ENCODE measurements around the gene IL1B.

Gene IL1B

DNA sequence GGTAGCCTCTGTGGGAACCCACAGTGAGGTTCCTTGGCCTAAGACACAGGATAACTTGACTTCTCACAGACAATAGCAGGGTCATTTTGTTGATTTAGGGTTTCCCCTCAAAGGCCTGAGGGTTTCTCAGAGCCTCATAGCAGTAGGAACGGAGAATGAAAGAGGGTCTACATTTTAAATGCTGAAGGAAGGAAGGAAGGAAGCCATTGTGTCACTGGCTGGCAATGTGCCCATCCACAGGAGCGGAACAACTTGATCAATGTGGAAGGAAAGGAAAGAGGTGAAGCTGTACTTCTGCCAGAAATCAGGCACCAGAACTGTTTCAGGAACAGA is 5.1 kb downstream of the IL1B start:
- in situ Hi-C loops (cut with MboI; ENCODE audit: low pct_unique_long_range_greater_than_20kb, low sequenced_read_pairs), result no loop called here
- DNase-seq, result no peak

DNA sequence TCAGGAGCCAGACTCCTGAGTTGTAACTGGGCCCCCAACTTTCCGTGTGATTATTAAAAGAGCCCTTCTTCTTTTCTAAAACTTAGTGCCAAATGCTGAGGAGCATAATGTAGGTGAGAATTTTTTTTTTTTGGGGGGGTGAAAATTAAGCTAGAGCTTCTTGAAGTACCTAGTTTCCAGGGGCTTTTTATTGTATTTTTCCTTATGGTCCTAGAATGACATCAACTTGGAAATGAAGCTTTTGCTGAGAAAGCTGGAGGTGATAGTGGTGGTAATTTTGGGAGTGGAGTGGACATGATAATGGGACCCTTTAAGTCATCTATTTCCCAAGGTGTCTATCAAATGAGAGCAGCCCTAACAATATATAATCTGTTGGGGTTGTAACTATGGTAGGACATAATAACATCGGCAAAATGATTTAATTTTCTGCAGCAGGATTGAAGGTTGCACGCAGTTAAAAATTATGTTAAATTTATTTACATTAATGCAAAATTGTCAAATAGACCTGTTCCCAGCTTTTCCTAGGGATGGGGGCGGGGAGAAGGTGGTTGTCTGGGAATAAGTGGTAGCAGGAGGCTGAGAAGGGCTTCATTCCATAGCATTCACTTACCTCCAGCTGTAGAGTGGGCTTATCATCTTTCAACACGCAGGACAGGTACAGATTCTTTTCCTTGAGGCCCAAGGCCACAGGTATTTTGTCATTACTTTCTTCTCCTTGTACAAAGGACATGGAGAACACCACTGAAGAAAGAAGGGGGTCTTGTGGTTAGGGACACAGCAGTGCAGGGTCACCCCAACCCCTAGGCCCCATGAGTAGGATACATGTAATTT is 5.7 kb downstream of the IL1B start:
- in situ Hi-C loops (cut with MboI; ENCODE audit: low pct_unique_long_range_greater_than_20kb, low sequenced_read_pairs), result no loop called here
- DNase-seq, result no peak

DNA sequence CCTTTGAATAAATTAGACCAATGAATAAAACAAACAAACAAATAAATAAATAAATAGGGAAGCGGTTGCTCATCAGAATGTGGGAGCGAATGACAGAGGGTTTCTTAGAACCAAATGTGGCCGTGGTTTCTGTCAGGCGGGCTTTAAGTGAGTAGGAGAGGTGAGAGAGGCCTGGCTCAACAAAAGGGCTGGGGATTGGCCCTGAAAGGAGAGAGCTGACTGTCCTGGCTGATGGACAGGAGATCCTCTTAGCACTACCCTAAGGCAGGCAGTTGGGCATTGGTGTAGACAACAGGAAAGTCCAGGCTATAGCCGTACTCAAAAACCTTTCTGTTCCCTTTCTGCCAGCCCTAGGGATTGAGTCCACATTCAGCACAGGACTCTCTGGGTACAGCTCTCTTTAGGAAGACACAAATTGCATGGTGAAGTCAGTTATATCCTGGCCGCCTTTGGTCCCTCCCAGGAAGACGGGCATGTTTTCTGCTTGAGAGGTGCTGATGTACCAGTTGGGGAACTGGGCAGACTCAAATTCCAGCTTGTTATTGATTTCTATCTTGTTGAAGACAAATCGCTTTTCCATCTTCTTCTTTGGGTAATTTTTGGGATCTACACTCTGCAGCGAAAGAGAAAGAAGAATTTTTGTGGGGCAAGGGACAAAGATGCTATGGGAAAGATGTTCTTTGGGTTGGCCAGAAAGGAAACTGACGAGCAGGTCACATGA is 6.5 kb downstream of the IL1B start:
- DNase-seq, result no peak
- in situ Hi-C loops (cut with MboI; ENCODE audit: low pct_unique_long_range_greater_than_20kb, low sequenced_read_pairs), result no loop called here

DNA sequence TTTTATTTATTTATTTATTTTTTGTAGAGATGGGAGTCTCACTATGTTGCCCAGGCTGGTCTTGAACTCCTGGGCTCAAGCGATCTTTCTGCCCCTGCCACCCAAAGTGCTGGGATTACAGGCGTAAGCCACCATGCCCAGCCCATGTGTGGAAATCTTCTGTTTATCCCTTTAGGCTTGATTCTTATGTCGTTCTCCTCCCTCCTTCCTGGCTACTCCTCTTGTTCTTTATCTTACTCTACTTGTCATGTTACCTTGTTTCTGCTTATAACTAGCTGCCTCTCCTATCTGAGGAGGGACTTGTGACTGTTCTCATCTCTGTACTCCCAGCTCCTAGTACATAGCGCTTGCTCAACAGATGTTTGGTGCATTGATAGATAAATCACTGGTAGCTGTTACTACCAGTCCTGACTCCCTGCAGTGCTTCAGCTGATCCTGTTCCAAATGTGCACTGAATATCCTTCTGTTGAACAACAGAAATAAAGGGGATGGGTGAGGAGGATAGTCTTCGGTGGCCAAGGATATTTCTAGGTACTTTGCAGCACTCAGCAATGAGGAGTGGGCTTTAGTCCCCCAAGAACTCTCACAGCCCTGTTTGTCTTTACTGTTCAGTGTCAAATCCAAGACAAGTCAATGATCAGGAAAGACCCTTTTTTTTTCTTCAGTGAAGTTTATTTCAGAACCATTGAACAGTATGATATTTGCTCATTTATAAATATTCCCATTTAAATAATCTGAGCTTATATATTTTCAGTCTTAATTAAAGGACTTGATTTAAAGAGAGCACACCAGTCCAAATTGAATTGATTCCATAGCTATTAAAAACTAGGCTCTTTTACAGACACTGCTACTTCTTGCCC is 7.2 kb downstream of the IL1B start:
- DNase-seq, result no peak
- in situ Hi-C loops (cut with MboI; ENCODE audit: low pct_unique_long_range_greater_than_20kb, low sequenced_read_pairs), result no loop called here

DNA sequence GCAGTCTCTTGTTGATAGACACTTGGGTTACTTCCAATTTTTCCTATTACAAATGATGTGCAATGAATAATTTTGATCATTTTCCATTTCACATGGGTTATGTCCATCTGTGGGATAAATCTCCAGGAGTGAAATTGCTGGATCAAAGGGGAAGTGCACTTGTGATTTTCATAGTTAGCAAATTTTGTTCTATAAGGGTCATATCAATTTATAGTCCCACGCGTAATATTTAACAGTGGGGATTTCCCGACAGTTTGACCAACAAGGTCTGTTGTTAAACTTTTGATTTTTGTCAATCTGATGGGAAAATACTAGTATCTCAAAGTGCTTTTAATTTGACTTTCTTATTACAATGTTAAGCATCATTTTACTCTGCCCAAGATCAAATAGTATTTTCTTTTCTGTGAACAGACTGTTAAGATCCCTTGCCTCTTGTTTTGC is 8.3 kb downstream of the IL1B start:
- no peak for DNase-seq
- in situ Hi-C loops (cut with MboI; ENCODE audit: low pct_unique_long_range_greater_than_20kb, low sequenced_read_pairs), result no loop called here

DNA sequence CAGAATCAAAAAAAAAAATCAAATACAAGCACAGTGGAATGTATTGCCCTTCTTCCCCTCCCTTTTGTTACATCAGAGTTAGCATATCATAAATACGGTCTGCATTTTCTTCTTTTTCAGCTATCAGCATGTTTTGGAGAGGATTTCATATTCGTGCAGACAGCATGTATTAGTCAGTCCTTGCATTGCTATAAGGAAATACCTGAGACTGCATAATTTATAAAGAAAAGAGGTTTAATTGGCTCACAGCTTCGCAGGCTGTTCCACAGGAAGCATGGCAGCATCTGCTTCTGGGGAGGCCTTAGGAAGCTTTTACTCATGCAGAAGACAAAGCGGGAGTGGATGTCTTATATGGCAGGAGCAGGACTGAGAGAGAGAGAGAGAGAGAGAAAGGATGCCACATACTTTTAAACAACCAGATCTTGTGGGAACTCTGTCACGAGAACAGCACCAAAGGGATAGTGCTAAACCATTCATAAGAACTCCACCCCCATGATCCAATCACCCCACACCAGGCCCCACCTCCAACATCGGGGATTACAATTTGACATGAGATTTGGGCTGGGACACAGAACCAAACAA is 8.9 kb downstream of the IL1B start:
- in situ Hi-C loops (cut with MboI; ENCODE audit: low pct_unique_long_range_greater_than_20kb, low sequenced_read_pairs), result no loop called here
- DNase-seq, result no peak

DNA sequence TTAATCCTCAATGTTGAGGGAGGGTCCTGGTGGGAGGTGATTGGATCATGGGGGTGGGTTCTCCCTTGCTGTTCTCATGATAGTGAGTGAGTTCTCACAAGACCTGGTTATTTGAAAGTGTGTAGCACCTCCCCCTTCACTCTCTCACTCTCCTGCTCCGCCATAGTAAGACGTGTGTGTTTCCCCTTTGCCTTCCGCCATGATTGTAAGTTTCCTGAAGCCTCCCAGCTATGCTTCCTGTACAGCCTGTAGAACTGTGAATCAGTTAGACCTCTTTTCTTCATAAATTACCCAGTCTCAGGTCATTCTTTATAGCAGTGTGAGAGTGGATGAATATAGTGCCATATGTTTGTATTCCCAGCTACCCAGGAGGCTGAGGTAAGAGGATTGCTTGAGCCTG is 9.6 kb downstream of the IL1B start:
- in situ Hi-C loops (cut with MboI; ENCODE audit: low pct_unique_long_range_greater_than_20kb, low sequenced_read_pairs), result no loop called here
- no peak for DNase-seq

DNA sequence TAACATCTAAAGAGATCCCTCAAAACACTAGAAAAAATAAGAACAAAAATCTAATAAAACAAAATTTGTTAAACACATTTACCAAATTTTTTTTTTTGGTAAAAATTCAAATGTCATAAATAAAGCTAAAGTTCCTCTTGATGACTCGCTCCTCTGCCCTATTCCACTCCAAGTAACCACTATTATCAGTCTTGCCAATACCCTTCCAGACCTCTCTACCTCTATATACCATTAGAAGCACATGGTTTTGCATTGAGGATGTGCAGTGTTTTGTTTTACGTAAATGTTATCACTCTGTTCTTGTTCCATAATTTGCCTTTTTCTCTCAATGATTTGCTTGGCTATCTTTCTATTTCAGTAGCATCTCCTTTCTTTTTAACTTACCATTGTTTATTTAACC is 10.9 kb downstream of the IL1B start:
- DNase-seq, result no peak
- in situ Hi-C loops (cut with MboI; ENCODE audit: low pct_unique_long_range_greater_than_20kb, low sequenced_read_pairs), result no loop called here

DNA sequence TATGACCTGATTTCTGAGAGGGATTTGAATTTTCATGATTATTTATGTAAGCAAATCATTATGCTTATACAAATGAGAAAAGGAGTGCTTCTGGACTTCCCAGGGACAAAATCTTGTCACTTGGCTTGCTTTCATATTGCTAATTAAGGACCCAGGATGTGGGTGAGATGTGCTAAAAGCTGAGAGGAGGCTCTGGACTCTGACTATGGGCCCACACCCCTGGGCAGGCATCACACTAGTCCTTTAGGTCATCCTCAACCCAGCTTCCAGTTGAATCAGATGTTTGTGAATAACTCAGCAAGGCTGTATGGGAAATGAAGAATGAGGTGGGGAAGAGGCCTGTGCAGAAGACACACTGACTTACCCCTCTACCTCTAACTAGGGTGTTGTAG is 11.9 kb downstream of the IL1B start:
- DNase-seq, result no peak
- in situ Hi-C loops (cut with MboI; ENCODE audit: low pct_unique_long_range_greater_than_20kb, low sequenced_read_pairs), result no loop called here

DNA sequence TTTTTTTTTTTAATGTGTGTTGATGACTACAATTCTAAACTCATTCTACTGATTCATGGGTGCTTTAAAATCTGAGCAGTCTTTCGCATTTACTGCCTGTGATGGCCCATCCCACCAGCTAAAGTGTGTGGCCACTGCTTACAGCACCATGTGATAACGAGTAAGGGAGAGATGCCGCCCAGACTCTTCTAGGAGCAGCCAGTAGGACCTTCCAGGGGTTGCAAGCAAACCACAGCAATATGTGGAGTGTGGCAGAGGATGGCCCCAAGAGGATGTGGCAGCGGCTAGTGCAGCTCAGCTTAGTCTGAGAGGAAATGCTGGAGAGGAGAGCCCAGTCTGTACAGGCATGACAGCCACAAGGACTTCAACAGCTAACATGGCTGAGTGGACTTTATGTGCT is 14.9 kb downstream of the IL1B start:
- in situ Hi-C loops (cut with MboI; ENCODE audit: low pct_unique_long_range_greater_than_20kb, low sequenced_read_pairs), result no loop called here
- DNase-seq, result peak; percentile 49

DNA sequence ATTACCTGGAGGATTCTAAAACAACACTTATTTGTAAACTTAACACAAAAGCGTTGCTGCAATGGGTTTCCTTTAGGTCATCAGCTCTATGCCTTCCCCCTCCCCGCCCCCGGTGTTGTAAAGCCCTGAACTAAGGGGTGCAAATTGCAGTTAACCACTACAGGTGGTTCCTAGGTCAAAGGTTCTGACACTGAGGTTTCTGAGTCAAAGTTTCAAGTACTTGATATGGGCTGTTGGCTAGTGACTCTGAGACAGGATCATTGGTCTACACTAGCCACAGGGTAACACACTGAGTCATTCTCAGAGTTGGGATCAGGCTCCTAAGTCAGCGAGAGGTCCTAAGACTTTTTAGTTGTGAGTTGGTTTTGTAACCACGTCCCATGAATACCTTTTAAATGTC is 15.4 kb downstream of the IL1B start:
- in situ Hi-C loops (cut with MboI; ENCODE audit: low pct_unique_long_range_greater_than_20kb, low sequenced_read_pairs), result no loop called here
- no peak for DNase-seq

DNA sequence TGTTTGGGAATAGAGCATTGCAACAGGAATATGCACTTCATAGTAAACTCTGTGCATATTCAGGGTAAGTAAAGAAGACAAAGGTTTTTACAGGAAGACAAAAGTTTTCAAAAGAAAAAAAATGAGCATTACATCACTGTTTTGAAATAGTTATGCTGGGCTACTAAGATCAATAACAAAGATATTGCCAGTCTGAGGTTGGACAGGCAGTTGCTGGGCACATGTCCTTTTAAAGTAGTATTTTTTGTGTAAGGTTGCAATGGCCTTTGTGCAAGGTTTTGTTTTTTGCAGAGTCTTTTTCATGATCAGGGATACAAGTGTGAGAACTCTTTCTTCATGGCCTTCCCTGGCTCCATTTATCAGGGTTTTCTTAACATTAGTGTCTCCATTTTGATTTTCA is 16.2 kb downstream of the IL1B start:
- in situ Hi-C loops (cut with MboI; ENCODE audit: low pct_unique_long_range_greater_than_20kb, low sequenced_read_pairs), result no loop called here
- no peak for DNase-seq

DNA sequence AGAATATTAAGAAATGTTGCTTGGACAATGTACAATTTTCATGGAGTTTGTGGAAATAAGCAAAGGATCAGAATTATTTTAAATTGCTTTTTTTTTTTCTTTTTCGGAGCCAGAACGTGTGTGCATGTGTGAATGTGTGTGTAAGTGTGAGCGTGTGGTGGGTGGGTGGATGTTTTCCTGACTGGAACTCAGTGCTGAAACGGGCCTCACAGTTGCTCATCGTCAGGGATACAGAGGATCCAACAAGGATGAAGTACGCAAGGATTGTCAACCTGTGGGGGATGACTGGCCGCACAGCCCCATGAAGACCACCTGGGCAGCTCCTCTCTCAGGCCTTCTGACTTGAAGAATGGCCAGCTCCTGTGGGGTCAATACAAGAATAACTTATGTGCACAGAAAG is 17.5 kb downstream of the IL1B start:
- in situ Hi-C loops (cut with MboI; ENCODE audit: low pct_unique_long_range_greater_than_20kb, low sequenced_read_pairs), result no loop called here
- no peak for DNase-seq

DNA sequence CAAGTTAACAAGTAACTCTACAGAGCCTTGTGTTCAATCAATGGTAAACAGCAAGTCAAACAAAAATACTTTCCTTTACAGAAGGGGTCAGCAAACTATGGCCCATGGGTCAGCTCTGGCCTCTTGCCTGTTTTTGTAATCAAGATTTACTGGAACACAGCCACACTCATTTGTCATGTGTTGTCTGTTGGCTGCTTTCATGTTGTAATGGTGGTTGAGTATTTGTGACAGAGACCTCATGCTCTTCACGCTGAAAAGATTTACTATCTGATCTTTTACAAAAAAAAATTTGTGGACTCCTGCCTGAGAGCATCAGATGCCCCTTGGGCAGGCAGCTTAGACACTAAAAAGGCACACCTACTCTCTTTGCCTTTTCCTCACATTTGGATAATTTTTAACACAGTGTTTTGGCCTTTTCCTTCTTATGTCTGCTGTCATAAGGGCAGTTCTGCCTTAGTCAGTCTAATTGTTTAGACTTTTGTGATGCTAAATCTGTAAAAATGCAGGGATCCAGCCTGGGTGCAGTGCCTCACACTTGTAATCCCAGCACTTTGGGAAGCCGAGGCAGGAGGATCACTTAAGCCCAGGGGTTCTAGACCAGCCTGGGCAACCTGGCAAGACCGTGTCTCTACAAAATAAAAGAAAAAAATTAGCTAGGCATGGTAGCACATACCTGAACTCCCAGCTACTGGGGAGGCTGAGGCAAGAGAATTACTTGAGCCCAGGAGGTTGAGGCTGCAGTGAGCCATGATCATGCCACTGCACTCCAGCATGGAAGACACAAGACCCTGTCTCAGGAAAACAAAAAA is 18.3 kb downstream of the IL1B start:
- no peak for DNase-seq
- in situ Hi-C loops (cut with MboI; ENCODE audit: low pct_unique_long_range_greater_than_20kb, low sequenced_read_pairs), result no loop called here

DNA sequence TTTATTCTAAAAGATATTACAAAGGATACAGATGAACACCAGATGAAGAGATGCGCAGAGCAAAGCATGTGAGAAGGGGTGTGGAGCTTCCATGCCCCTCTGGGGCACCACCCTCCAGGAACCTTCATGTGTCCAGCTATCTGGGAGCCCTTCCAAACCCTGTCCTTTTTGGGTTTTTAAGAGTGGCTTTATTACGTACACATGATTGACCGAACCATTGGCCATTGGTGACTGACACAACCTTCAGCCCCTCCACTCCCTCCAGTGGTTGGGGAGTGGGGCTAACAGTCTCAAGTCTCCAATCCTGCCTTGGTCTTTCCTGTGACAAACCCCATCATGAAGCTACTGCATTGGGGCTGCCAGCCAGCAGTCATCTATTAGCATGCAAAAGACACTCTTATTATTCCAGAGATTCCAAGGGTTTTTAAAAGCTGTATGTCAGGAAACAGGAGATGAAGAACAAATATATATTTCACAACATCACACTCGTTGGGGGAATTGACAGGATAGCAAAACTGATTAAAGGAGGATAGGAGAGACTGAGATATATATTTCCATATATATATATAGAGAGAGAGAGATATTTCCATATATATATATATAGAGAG is 19.4 kb downstream of the IL1B start:
- in situ Hi-C loops (cut with MboI; ENCODE audit: low pct_unique_long_range_greater_than_20kb, low sequenced_read_pairs), result no loop called here
- DNase-seq, result no peak

DNA sequence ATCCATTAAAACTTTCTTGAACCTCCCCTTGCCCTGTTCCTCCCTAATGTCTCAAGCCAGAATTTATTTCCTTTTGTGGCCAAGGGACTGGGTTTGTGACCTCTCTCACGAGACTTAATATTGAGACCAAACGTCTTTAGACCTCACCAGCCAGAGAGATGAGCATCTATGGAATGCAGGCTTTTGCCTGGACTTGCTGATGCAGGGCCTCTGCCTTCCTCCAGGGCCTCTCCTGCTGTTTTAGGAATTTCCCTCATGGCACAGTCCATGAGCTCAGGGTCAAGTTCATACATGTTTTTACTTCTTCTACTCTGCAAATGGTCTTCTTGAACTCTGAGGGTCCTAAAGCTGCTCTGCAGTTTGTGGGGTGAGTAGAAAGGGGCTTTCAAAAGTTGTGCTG is 22.3 kb downstream of the IL1B start:
- in situ Hi-C loops (cut with MboI; ENCODE audit: low pct_unique_long_range_greater_than_20kb, low sequenced_read_pairs), result no loop called here
- DNase-seq, result no peak

DNA sequence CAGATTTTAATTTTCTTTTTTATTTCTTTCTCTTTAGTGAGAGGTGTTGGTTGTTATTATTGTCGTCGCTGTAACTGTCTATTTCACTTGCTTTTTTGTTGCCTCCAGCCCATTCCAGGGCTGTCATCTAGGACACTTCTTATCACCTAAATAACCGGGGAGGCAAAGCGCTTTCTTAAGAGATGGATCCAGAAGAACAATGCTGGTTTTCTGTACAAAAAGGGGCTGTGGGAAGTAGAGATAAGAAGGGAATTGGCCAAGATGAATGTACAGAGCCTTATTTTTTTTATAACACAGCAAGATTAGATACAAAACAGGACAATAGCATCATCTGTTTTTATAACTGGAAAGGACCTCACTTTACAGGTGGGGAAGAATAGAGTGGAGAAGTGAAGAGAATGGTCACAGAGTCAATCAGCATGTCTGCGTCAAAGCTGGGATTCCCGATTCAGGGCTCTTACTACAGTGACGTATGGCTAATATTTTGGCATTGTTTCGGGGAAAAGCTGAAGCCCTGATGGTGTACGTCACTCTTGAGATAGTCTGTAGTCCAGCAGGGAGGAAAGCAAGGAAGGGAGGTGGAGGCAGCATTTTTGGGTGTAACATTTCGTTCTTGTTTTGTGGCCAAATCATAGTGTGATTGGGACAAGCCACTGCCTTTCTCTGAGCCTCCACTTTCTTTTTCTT is 23.2 kb downstream of the IL1B start:
- DNase-seq, result no peak
- in situ Hi-C loops (cut with MboI; ENCODE audit: low pct_unique_long_range_greater_than_20kb, low sequenced_read_pairs), result no loop called here
